Measurements from ENCODE around the gene PPP2R2B. TPM values are rescaled to one million over a fixed set of nuclear protein-coding genes. Genes with fewer than 3 reads are reported as not detected.

PPP2R2B gene
- 10 to 100 TPM in 1 of 2 donors, 1 to 10 TPM in 1; 9.5 to 29.8 TPM for total RNA-seq

GRCh38 chr5:146878476-146879172 lies at the start of gene PPP2R2B:
Gene PPP2R2B, minus strand, starts transcription at chr5:146878757.
- no peak for ATAC-seq (ENCODE audit: insufficient number of reproducible peaks, low FRiP score, low read depth)
- Histone ChIP-seq H3K4me1 (ENCODE audit: control insufficient read depth in 1 of 2, low read depth in 2 of 2) (peaks cover 0 to 22% of the 10 kb centered on the region in 2 donors), H3K4me3 (peak within 1 kb of the TSS; percentile 87), H3K27me3 (replicated peaks; ENCODE audit: insufficient read depth) (no peaks in the 10 kb centered on the region), H3K9me3 (no peaks in the 10 kb centered on the region), H3K27ac (peak within 1 kb of the TSS; percentile 50 to 72), H3K36me3 (no peaks in the 10 kb centered on the region)
- DNase-seq (ENCODE audit: low spot score): no peak
- TF ChIP-seq CTCF (IDR thresholded peaks at IDR 0.05): no peak

GRCh38 chr5:146924132-146924531 lies 45.6 kb upstream of the PPP2R2B start:
- TF ChIP-seq CTCF (IDR thresholded peaks at IDR 0.05): no peak
- H3K36me3 ChIP-seq: no peaks in the 10 kb centered on the region
- no peak overlapping the region for H3K27ac ChIP-seq
- H3K9me3 ChIP-seq: no peaks in the 10 kb centered on the region
- ATAC-seq (ENCODE audit: insufficient number of reproducible peaks, low FRiP score, low read depth) (no peak), DNase-seq (ENCODE audit: low spot score) (no peak)
- no peak overlapping the region for H3K4me3 ChIP-seq
- H3K27me3 ChIP-seq (replicated peaks; ENCODE audit: insufficient read depth): no peaks in the 10 kb centered on the region
- H3K4me1 ChIP-seq (ENCODE audit: control insufficient read depth in 1 of 2, low read depth in 2 of 2): no peaks in the 10 kb centered on the region

DNA sequence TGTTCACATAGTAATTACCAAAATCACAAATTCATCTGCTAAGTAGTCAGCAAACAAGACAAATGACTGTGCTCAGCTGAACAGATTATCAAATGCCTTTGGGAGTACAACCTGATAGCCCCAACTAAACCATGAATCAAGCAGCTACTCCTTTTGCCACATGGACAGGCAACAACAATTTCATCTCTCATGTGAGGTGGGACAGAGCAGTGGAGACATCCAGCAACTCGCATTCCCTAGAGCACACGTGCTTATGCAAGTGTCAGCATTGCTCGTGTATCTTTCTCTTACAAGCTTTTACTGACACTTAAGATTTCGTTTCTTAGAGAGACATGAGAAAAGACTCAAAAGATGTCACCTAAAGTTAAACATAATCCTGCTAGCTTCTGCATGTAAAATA lies 42.7 kb upstream of the PPP2R2B start:
- ATAC-seq (ENCODE audit: insufficient number of reproducible peaks, low FRiP score, low read depth): no peak
- Histone ChIP-seq H3K27ac (no peak overlapping the region), H3K4me3 (no peak overlapping the region), H3K36me3 (no peaks in the 10 kb centered on the region), H3K27me3 (replicated peaks; ENCODE audit: insufficient read depth) (no peaks in the 10 kb centered on the region), H3K9me3 (no peaks in the 10 kb centered on the region), H3K4me1 (ENCODE audit: control insufficient read depth in 1 of 2, low read depth in 2 of 2) (no peaks in the 10 kb centered on the region)
- no peak for DNase-seq (ENCODE audit: low spot score)
- no peak for TF ChIP-seq CTCF (IDR thresholded peaks at IDR 0.05)

- Histone ChIP-seq H3K27me3 (replicated peaks; ENCODE audit: insufficient read depth) (no peaks in the 10 kb centered on the region), H3K36me3 (no peaks in the 10 kb centered on the region), H3K4me3 (no peak overlapping the region), H3K4me1 (ENCODE audit: control insufficient read depth in 1 of 2, low read depth in 2 of 2) (no peaks in the 10 kb centered on the region), H3K9me3 (no peaks in the 10 kb centered on the region), H3K27ac (no peak overlapping the region)
- ATAC-seq (ENCODE audit: insufficient number of reproducible peaks, low FRiP score, low read depth) (no peak), DNase-seq (ENCODE audit: low spot score) (no peak)
- TF ChIP-seq CTCF (IDR thresholded peaks at IDR 0.05): no peak
Measured at GRCh38 chr5:146920351-146920881, 41.9 kb upstream of the PPP2R2B start.

- TF ChIP-seq CTCF (IDR thresholded peaks at IDR 0.05): no peak
- H3K4me3 ChIP-seq: no peak overlapping the region
- no peak overlapping the region for H3K27ac ChIP-seq
- ATAC-seq (ENCODE audit: insufficient number of reproducible peaks, low FRiP score, low read depth) (no peak), DNase-seq (ENCODE audit: low spot score) (no peak)
- H3K27me3 ChIP-seq (replicated peaks; ENCODE audit: insufficient read depth): no peaks in the 10 kb centered on the region
- no peaks in the 10 kb centered on the region for H3K4me1 ChIP-seq (ENCODE audit: control insufficient read depth in 1 of 2, low read depth in 2 of 2)
- H3K9me3 ChIP-seq: no peaks in the 10 kb centered on the region
- no peaks in the 10 kb centered on the region for H3K36me3 ChIP-seq
Measured at GRCh38 chr5:146919304-146919703, 40.7 kb upstream of the PPP2R2B start.

Data from thoracic aorta (tissue), 2 donors.